ENCODE data around the gene OR4D6.

OR4D6 gene

GRCh38 chr11:59448484-59448883, 8.3 kb upstream of the OR4D6 start:
- no peak overlapping the region for H3K27ac ChIP-seq
- DNase-seq (ENCODE audit: low spot score), result no peak
- TF ChIP-seq, protein P1, sequence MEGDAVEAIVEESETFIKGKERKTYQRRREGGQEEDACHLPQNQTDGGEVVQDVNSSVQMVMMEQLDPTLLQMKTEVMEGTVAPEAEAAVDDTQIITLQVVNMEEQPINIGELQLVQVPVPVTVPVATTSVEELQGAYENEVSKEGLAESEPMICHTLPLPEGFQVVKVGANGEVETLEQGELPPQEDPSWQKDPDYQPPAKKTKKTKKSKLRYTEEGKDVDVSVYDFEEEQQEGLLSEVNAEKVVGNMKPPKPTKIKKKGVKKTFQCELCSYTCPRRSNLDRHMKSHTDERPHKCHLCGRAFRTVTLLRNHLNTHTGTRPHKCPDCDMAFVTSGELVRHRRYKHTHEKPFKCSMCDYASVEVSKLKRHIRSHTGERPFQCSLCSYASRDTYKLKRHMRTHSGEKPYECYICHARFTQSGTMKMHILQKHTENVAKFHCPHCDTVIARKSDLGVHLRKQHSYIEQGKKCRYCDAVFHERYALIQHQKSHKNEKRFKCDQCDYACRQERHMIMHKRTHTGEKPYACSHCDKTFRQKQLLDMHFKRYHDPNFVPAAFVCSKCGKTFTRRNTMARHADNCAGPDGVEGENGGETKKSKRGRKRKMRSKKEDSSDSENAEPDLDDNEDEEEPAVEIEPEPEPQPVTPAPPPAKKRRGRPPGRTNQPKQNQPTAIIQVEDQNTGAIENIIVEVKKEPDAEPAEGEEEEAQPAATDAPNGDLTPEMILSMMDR (IDR thresholded peaks at IDR 0.05), result no peak
- no peak overlapping the region for H3K4me3 ChIP-seq

GRCh38 chr11:59459916-59460315, 3.2 kb downstream of the OR4D6 start:
- DNase-seq (ENCODE audit: low spot score), result no peak
- TF ChIP-seq, protein P1 (IDR thresholded peaks at IDR 0.05), result no peak
- no peak overlapping the region for H3K4me3 ChIP-seq
- H3K27ac ChIP-seq, result no peak overlapping the region

GRCh38 chr11:59463190-59463641, 6.5 kb downstream of the OR4D6 start:
- TF ChIP-seq, protein P1 (IDR thresholded peaks at IDR 0.05), result no peak
- Histone ChIP-seq H3K4me3 (no peak overlapping the region), H3K27ac (no peak overlapping the region)
- no peak for DNase-seq (ENCODE audit: low spot score)

- TF ChIP-seq, protein P1 (IDR thresholded peaks at IDR 0.05), result no peak
- H3K27ac ChIP-seq, result no peak within 1 kb of the TSS
- H3K4me3 ChIP-seq, result no peak within 1 kb of the TSS
- DNase-seq (ENCODE audit: low spot score), result no peak
Observed at GRCh38 chr11:59473015-59473414, 16.3 kb downstream of the OR4D6 start, which contains the start of gene OR4D10. OR4D10 (plus strand) TSS chr11:59473315; CDS start chr11:59477430, 4,115 bp downstream.

GRCh38 chr11:59475176-59475575, 18.4 kb downstream of the OR4D6 start:
- TF ChIP-seq, protein P1 (IDR thresholded peaks at IDR 0.05), result no peak
- Histone ChIP-seq H3K4me3 (no peak overlapping the region), H3K27ac (no peak overlapping the region)
- DNase-seq (ENCODE audit: low spot score), result no peak

GRCh38 chr11:59479906-59480305, 23.1 kb downstream of the OR4D6 start:
- no peak overlapping the region for H3K27ac ChIP-seq
- H3K4me3 ChIP-seq, result no peak overlapping the region
- TF ChIP-seq, protein P1 (IDR thresholded peaks at IDR 0.05), result no peak
- DNase-seq (ENCODE audit: low spot score), result no peak

DNA sequence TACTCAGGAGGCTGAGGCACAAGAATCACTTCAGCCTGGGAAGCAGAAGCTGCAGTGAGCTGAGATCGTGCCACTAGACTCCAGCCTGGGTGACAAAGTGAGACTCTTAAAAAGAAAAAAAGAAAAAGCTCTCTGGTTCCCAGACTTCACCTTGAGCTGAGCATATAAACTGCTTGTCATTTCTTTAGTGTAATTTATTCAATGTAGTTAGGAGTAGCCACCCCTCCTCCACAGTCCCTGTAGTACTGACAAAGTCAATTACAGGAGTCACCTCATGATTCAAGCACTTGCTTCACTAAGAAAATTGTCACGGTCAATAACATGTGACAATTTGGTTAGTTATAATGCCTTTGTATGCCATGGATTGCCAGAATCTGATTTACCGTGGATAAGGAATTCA, 23.6 kb downstream of the OR4D6 start:
- no peak for DNase-seq (ENCODE audit: low spot score)
- Histone ChIP-seq H3K27ac (no peak overlapping the region), H3K4me3 (no peak overlapping the region)
- TF ChIP-seq, protein P1 (IDR thresholded peaks at IDR 0.05), result no peak

Data from coronary artery (tissue), 2 donors.